NCI-H2196 (cell line): ENCODE measurements around the gene TDO2.
A peak's percentile ranks its signal among the peaks of the same experiment; 100 is the strongest.
"Not testable (repeated sequence)": the region's sequence is repeated elsewhere in the genome, so short reads cannot be mapped to it uniquely, and the experiment has no call there.

Experiments used
- DNase-seq: peaks from one replicate; lab custom pipeline; 2025; ENCODE audit not compliant: unreplicated experiment; lab: John Stamatoyannopoulos, UW

The TDO2 gene

DNA sequence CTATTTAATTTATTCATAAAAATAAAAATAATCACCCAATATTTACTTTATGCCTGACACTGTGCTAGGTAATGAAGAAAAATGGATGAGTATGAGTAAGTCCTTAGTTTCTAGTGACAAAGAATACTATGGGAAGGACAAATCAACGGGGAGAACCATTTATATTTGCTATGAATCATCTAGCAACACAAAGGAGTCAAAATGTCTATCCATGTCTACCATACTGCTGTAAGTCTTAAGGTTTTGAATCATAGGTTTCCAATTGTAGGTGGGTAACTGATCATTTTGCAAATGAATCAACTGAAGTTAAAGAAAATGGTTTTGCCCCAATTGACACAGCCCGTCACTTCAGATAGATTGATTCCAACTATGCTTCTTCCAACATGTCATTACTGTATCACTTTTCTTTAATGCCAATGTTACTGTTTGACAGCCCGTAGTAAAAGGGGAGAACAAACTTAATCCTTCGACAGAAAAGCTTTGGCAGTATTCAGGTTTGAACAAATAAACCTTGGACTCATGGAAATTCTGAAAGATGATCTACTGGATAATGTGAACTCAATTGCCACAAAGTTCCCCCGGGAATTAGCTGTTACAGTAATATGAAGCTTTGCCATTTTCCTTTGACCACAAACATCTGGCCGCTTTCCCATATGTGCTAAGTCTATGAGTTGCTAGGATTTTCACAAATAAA lies 3.2 kb downstream of the TDO2 start:
- DNase-seq = peak; percentile 36

DNA sequence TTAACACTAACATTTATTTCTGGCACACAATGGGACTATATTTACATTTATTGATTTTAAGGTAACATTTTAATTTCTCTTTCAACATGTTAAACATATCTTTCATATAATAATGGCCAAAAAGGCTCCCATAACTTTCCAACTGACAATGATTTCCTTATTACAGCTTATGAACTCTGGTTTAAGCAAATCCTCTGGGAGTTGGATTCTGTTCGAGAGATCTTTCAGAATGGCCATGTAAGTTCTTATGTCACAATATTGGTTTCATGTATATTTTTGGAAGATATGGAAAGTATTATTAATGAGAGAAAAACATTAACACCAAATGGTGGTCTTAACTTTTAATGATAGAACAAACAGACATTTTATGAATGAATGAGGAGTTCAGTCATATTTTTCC lies 4.1 kb downstream of the TDO2 start:
- DNase-seq = no peak

DNA sequence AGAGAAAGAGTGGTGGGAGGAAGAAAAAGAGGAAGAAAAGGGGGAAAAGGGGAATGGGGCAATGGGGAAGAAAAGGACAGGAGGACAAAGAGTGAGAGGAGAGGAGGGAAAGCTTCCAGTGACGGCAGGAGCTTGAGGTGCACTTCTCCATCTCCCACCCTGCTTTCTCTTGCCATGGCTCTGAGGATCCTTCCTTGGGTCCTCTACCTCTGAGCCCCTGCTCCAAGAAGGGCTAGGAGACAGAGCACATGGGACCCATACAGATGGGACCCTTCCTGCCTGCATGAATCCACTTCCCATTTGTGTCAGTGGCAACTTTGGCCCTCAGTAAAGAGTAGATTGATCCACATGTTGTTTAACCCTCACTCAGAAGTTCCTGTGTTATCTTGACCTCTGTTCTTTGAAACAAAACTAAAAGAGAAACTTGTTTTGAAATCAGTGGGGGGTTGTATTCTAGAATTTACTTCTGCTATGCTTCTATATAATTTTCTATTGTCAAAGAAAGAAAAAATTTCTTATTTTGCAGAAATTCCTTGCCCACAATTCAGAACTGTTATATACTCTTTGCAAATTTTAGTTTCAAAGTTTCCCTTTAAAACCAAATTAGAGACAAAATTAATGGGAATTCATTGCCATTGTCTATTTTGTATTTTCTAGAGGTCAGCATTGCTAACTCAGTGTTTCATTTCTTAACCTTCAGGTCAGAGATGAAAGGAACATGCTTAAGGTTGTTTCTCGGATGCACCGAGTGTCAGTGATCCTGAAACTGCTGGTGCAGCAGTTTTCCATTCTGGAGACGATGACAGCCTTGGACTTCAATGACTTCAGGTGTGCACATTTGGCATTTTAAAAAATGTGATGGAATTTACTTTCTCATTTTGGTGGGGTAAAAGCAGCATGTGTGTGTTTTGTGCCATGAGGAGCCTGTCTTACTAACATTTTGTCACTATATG lies 5.0 kb downstream of the TDO2 start:
- no peak for DNase-seq

DNA sequence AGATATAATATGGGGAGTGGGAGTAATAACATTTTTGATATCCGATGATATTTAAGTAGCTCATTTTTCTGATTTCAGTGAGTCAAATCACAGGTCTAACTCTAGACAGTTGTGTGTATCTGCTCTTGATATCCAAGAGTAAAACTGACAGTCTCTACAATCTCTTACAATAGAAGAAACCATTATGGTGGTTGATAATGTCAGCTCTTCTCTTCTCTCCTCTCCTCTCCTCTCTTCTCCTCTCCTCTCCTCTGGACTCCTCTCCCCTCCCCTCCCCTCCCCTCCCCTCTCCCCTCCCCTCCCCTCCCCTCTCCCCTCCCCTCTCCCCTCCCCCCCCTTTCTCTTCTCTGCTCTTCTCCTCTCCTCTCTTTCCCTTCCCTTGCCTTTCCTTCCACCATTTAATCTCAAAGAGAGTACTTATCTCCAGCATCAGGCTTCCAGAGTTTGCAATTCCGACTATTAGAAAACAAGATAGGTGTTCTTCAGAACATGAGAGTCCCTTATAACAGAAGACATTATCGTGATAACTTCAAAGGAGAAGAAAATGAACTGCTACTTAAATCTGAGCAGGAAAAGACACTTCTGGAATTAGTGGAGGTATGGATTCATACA lies 6.2 kb downstream of the TDO2 start:
- no peak for DNase-seq

DNA sequence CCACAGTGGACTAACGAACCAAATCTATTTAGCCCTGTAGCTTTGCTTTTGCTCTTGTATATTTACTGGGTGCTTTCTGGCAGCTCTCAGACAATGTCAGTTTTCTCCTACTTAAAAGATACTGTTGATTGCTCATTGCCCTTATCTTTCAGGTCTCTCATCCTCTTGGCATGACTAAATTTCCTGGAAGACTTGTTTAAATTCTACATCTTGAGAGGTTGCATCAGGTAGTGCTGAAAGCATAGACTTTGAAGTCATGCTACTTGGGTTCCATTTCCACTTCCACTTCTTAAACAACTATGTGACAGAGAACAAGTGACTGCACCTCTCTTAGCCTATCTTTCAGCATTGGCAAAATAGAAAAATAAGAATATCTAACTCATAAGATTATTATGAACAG lies 8.4 kb downstream of the TDO2 start:
- no peak for DNase-seq

DNA sequence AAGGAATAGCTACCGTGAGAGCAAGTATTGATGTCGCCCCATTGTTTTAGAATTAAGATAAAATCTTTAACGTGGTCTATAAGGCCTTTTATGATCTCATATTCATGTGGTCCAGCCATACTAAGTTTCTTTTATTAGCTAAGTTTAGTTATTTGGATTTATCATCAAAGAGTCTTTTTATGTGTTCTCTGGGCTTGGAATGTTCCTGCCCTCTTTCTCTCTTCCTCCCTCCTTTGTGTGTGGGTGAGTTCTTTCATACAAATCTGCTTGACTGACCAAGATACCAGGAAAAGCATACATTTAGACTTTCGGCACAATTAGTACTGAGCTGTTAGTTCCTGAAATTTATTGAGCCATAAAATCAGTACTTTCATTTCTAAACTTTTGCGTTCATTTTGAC lies 11.3 kb downstream of the TDO2 start:
- DNase-seq = no peak

DNA sequence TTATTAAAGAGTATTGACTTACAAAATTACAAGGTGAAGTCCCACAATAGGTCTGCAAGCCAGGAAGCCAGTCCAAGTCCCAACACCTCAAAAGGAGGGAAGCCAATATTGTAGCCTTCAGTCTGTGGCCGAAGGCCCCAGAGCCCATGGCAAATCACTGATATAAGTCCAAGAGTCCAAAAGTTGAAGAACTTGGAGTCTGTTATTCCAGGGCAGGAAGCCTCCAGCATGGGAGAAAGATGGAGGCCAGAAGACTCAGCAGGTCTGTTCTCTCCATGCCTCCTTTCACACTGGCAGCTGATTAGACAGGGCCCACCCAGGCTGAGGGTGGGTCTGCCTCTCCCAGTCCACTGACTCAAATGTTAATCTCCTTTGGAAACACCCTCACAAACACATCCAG lies 18.1 kb downstream of the TDO2 start:
- no peak for DNase-seq

DNA sequence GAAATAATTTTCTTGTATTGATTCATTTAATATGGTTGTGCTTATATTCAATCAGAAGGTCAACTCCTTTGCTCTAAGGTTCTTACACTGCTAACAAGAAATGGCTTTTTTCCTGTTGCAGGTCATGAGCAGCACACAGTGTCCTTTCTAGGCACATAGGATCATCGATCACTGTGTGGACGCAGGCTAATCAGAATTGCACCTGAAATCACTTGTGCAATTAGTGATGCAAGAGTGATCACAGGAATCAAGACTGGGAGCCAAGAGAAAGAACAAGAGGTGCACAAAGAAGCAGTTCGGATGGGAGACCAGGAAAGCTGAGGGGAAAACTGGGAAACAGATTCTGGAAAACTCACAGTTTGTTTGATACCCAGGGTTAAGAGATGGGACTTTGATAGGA lies 21.1 kb downstream of the TDO2 start:
- DNase-seq = no peak

DNA sequence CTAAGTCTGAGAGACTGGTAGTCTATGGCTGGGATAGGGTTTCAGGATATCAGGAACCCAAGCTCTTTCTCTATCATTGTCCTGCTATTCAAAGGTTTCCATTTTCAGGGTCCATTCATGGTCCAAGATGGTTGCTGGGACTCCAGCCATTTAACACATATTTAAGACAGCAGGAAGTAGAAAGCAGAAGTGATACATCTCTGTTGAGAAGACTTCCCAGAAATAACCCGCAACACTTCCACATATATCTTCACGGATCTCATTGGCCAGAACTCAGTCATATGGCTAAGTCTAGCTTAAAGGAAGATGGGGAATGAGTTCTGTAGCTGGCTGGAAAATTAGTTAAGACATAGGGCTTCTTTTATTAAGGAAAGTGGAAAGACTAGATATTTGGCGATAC lies 26.3 kb downstream of the TDO2 start:
- no peak for DNase-seq

DNA sequence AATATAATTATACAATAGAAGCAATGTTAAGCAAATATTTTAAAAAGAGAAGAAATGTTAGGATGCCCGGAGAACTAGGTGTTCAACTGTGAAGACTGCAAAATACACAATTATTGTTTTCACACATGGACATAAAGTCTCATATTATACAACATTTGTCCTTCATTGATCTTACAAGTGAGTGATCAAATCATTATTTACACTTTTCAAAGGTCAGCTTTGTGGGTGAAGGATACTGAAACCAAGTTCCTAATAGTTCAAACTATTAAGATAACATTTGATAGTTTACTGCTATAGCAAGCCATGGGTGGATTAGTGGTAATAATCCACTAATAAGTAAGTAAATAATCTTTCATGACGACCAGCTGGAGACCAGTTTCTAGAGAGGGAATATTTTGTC lies 26.8 kb downstream of the TDO2 start:
- DNase-seq = no peak

DNA sequence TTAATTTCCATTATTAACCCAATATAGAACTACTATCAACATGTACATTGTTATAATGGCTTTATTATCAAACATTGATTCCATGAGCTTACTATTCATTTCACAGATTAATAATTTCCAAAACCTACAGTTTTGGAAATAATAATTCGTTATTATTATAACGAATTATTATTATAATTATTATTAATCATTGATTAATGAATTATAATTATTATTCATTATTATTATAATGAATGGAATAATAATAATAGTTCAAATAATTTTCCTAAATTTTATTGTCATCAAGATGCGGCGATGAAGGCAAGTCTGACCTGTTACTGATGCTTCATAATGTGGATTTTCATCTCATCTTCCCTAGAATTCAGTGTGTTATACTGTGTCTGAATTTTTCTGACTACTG lies 28.1 kb downstream of the TDO2 start:
- DNase-seq = no peak

DNA sequence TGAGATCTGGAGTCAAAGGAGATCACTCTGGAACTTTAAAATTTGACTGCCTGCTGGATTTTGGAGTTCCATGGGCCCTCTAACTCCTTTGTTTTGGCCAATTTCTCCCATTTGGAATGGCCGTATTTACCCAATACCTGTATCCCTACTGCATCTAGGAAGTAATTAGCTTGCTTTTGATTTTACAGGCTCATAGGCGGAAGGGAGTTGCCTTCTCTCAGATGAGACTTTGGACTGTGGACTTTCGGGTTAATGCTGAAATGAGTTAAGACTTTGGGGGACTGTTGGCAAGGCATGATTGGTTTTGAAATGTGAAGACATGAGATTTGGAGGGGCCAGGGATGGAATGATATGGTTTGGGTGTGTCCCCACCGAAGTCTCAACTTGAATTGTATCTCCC lies 31.1 kb downstream of the TDO2 start:
- not testable (repeated sequence) for DNase-seq

DNA sequence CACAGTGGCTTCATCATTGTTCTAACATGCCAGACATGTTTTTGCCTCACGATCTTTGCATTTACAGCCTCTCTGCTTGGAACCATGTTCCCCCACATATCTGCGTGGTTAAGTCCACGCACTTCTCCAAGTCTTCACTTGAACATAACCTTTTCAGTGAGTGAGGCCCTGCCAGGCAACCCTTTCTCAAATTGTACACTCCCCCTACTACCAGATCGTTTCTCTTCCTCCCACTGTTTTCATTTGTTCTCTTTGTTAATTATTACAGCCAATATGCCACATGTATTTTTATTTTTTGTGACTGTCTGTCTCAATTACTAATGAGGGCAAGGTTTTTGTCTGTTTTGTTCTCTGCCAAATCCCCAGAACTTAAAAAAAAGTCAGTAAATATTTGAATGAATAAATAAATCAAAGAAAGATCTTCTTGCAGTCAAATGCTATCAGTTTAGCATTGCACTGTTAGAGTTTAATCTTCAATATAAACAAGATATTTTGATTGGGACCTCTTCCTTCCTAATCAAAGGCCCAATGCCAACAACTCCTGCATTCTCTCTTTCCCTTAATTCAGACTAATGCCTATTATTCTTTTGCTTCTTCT lies 32.0 kb downstream of the TDO2 start:
- DNase-seq = no peak

DNA sequence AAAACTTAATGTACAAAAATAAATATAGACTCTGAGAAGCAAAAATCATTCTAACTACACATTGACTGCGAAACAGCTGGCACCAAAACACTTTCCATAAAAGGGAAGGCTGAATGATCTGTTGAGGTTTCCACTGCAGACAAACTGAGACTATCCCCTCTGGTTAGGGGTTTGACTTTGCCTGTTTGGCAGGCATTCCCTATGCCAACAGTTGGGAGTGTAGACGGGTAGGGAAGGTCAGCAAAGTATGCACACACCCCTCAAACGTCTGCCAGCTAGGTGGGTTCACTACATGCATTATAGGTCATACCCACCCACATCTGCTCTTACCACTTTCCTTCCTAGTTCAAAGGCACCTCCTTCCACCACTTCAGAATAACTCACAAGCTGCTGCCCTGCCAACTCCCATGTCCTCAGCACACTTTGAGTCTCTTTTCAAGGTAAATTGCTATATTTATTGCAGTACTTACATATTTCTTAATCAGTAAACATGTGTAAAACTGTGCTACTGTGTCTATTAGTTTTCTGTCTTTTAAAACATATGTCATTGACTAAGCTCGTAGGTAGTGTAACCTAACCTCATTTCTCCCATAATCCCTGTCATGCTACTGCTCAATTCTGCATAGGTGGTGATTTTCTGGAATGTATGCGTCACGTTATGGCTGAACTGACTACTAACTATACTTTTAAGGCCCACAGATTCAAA lies 37.7 kb downstream of the TDO2 start:
- DNase-seq = no peak

DNA sequence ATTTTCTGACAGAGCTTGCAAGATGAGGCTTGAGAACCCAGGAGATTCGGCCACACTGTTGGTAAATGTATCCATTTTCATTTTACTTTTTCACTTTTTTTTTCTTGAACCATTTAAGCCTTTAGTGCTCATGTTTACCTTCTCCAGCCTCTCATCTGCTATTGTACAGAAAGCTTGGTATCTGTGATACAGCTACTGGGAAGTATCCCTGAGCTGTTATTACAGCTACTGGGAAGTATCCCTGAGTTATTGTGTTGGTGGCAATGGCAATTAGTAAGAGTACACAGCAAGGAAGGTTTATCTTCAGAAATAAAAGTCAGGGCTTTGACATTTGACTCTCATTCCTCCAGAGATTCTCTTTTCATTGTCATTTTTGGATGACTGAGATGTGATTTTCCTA lies 38.3 kb downstream of the TDO2 start:
- DNase-seq = no peak

DNA sequence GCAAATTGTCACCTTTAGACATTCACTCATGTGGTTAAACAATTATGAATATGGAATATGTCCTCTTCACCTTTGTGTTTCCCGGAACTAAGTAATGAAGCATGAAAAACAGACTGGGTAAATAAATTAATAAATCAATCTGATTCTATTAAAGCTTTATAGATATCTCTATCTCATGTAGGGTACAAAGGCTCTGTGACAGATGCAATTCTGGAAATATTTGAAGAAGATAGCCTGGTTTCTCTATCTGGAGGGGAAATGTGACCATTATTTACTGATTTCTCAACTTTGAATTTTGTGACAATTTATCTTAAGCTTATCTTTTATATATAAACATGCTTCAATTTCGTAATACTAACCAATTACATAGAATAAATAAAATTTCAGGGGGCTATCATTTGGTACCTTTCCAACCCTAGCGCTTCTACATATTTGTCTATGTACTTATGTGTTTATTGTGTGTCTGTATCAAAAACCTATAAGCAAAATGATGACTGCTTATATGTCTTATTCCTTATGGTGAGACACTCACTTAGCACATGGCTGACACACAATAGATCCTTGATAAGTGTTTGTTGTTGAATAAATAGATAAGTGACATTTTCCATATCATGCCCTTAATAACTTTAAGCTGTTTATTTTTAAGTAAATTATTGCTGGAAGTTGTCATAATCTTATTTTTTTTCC lies 40.3 kb downstream of the TDO2 start:
- DNase-seq = no peak

DNA sequence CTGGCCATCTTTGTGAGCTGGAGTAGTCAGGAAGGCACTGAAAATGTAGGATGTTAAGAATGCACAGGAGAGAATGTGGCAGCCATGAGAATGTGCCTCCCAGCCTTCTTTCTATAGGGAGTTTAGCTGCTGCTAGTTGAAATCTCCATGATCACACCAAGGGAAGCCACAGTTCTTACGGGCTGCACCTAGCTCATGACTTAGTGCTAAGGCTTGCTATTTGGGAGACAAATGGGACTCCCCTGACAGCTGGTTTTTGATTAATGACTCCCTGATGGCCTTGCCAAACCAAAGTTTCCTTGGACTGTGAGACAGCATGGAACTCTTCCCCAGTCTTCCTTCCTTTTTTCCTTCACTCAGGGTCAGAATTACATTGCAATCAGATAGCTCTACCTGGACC lies 41.0 kb downstream of the TDO2 start:
- no peak for DNase-seq

DNA sequence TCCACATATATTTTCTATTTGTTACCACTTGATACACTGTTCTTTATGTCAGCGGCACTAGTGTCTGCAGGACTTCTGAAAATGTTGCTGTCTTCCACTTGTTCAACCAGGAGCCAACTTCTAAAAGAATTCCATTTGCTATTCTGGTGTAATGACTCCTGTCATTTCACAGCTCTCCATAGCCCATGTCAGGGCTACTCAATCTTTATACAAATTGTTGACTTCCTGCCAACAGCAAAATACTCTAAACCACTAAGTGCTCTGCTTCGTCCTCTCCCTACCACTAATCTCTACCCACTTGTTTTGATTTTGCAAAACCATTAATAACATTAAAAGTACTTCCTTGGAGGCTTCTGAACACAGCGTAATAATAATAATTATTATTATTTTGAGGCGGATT lies 43.0 kb downstream of the TDO2 start:
- no peak for DNase-seq

DNA sequence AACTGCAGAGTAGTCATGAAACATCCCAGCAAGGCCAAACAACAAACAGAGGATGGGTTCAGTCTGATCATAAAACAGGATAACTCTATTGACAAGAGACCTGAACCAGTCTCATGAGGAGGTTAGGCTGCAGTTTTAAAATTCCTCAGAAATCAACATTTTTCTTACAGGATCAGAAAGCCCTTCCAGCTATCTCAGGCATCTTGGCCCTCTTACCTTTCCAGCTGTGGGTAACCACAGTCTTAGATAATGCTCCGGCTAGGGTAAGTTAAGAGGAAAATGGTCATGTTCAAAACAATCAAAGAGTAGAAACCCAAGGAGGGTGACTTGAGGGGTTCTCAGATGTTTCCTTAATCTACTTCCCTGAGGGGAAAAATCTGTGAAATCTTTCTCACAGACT lies 45.0 kb downstream of the TDO2 start:
- DNase-seq = no peak

DNA sequence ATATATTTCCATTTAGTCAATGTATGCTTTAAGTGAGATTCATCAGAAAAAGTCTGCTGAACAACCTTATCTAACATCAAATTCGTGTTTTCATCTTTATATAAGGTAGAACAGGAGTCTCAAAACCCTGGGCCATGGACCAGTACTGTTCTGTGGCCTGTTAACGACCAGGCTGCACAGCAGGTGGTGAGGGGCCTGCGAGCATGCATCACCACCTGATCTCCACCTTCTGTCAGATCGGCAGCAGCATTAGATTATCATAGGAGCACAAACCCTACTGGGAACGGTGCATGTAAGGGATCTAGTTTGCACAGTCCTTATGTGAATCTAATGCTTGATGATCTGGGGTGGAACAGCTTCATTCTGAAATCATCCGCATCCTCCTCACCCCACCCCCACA lies 47.0 kb downstream of the TDO2 start:
- no peak for DNase-seq

DNA sequence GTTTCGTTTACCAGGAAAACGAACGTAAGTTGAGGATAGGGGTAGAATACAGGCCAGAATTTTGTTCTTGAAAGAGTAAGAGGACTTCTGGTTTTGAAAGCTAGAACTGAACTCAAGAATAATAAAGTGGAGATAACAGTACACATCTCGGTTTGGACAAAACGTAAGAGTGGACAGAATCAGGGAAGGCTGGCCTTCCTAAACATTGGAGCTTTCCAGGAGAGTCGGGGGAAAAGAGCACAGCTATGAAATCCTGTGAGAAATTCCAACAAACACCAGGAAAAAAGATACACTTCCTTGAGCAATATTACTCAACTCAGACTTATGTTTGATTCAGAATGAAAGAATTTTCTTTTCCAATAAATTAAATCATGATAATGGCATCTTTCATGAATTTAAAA lies 49.0 kb downstream of the TDO2 start:
- no peak for DNase-seq
